ENCODE measurements around the gene AIFM1. TPM values are rescaled to one million over a fixed set of nuclear protein-coding genes. Genes with fewer than 3 reads are reported as not detected.

Gene AIFM1
- total and polyA plus RNA-seq, 2 experiments from 2014 or later: 29.6 to 47.3 TPM

DNA sequence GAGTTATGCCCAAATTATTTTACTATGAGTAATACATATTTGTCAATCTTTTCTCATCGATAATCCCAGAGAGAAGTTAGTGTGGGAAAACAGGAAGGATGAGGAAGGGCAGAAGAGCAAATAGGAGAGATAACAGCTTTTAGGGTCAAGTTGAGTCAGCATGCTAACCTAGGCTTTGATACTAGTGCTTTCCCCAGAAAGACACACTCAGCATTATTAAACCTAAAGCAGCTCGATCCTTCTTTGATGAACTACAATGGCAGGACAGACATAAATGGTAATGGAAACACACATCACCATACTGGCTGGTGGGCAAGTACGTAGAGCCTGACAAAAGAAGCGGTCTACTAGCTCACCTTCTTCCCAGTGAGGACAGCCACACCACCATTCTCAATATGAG lies 20.5 kb downstream of the AIFM1 start:
- H3K27me3 ChIP-seq (ENCODE audit: insufficient read depth): no peaks in the 10 kb centered on the region
- 0 out of 2 replicates have a peak, but pooled peaks cover 6% of the 10 kb centered on the region for H3K36me3 ChIP-seq (ENCODE audit: insufficient read depth)
- Mint-ChIP-seq H3K27ac (no peak overlapping the region), H3K27me3 (ENCODE audit: insufficient read depth, low read depth, poor library complexity) (peaks cover 4% of the 10 kb centered on the region), H3K4me1 (peaks cover under 1% of the 10 kb centered on the region), H3K36me3 (ENCODE audit: low read depth) (peaks cover 46% of the 10 kb centered on the region), H3K4me3 (no peak overlapping the region), H3K9me3 (no peaks in the 10 kb centered on the region; the same call in 2 of the 3 replicates)
- TF ChIP-seq, protein P1, sequence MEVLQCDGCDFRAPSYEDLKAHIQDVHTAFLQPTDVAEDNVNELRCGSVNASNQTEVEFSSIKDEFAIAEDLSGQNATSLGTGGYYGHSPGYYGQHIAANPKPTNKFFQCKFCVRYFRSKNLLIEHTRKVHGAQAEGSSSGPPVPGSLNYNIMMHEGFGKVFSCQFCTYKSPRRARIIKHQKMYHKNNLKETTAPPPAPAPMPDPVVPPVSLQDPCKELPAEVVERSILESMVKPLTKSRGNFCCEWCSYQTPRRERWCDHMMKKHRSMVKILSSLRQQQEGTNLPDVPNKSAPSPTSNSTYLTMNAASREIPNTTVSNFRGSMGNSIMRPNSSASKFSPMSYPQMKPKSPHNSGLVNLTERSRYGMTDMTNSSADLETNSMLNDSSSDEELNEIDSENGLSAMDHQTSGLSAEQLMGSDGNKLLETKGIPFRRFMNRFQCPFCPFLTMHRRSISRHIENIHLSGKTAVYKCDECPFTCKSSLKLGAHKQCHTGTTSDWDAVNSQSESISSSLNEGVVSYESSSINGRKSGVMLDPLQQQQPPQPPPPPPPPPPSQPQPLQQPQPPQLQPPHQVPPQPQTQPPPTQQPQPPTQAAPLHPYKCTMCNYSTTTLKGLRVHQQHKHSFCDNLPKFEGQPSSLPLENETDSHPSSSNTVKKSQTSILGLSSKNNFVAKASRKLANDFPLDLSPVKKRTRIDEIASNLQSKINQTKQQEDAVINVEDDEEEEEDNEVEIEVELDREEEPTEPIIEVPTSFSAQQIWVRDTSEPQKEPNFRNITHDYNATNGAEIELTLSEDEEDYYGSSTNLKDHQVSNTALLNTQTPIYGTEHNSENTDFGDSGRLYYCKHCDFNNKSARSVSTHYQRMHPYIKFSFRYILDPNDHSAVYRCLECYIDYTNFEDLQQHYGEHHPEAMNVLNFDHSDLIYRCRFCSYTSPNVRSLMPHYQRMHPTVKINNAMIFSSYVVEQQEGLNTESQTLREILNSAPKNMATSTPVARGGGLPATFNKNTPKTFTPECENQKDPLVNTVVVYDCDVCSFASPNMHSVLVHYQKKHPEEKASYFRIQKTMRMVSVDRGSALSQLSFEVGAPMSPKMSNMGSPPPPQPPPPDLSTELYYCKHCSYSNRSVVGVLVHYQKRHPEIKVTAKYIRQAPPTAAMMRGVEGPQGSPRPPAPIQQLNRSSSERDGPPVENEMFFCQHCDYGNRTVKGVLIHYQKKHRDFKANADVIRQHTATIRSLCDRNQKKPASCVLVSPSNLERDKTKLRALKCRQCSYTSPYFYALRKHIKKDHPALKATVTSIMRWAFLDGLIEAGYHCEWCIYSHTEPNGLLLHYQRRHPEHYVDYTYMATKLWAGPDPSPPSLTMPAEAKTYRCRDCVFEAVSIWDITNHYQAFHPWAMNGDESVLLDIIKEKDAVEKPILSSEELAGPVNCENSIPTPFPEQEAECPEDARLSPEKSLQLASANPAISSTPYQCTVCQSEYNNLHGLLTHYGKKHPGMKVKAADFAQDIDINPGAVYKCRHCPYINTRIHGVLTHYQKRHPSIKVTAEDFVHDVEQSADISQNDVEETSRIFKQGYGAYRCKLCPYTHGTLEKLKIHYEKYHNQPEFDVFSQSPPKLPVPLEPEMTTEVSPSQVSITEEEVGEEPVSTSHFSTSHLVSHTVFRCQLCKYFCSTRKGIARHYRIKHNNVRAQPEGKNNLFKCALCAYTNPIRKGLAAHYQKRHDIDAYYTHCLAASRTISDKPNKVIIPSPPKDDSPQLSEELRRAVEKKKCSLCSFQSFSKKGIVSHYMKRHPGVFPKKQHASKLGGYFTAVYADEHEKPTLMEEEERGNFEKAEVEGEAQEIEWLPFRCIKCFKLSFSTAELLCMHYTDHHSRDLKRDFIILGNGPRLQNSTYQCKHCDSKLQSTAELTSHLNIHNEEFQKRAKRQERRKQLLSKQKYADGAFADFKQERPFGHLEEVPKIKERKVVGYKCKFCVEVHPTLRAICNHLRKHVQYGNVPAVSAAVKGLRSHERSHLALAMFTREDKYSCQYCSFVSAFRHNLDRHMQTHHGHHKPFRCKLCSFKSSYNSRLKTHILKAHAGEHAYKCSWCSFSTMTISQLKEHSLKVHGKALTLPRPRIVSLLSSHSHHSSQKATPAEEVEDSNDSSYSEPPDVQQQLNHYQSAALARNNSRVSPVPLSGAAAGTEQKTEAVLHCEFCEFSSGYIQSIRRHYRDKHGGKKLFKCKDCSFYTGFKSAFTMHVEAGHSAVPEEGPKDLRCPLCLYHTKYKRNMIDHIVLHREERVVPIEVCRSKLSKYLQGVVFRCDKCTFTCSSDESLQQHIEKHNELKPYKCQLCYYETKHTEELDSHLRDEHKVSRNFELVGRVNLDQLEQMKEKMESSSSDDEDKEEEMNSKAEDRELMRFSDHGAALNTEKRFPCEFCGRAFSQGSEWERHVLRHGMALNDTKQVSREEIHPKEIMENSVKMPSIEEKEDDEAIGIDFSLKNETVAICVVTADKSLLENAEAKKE (CRISPR knock-in tag; IDR thresholded peaks at IDR 0.05): no peak
- TF ChIP-seq NANOG (IDR thresholded peaks at IDR 0.05; ENCODE audit: borderline replicate concordance): no peak
- TF ChIP-seq STAT1 (IDR thresholded peaks at IDR 0.05; ENCODE audit: unreplicated experiment): no peak
- TF ChIP-seq EZH2 (IDR thresholded peaks at IDR 0.05; ENCODE audit: low read depth, unreplicated experiment): no peak
- no peak for TF ChIP-seq EZH2phosphoT487 (IDR thresholded peaks at IDR 0.05; ENCODE audit: unreplicated experiment)
- TF ChIP-seq JUNB (IDR thresholded peaks at IDR 0.05; ENCODE audit: unreplicated experiment): no peak
- no peak for TF ChIP-seq ZNF331 (CRISPR knock-in tag; IDR thresholded peaks at IDR 0.05; ENCODE audit: low read depth)
- no peak overlapping the region for H3K4me3 ChIP-seq
- H3K9me2 ChIP-seq (ENCODE audit: insufficient read depth): no peaks in the 10 kb centered on the region
- H3K79me2 ChIP-seq (replicated peaks; ENCODE audit: insufficient read depth): no peaks in the 10 kb centered on the region
- H3K27ac ChIP-seq (ENCODE audit: low read depth): no peak overlapping the region
- no peak overlapping the region for H3K4me2 ChIP-seq
- no peak for DNase-seq (ENCODE audit: low spot score)
- H4K20me1 ChIP-seq (replicated peaks; ENCODE audit: insufficient read depth): no peaks in the 10 kb centered on the region
- ATAC-seq: no peak
- no peak overlapping the region for H2AFZ ChIP-seq
- H3K4me1 ChIP-seq (ENCODE audit: insufficient read depth): no peaks in the 10 kb centered on the region
- H3F3A ChIP-seq (replicated peaks; ENCODE audit: low read depth): no peaks in the 10 kb centered on the region

- Histone ChIP-seq H3K4me2 (no peak overlapping the region), H3K79me2 (replicated peaks; ENCODE audit: insufficient read depth) (no peaks in the 10 kb centered on the region), H3K4me3 (no peak overlapping the region), H3K4me1 (ENCODE audit: insufficient read depth) (no peaks in the 10 kb centered on the region), H3F3A (replicated peaks; ENCODE audit: low read depth) (no peaks in the 10 kb centered on the region), H3K36me3 (ENCODE audit: insufficient read depth) (0 out of 2 replicates have a peak, but pooled peaks cover 4% of the 10 kb centered on the region), H3K27me3 (ENCODE audit: insufficient read depth) (no peaks in the 10 kb centered on the region), H3K27ac (ENCODE audit: low read depth) (no peak overlapping the region), H4K20me1 (replicated peaks; ENCODE audit: insufficient read depth) (no peaks in the 10 kb centered on the region), H2AFZ (no peak overlapping the region), H3K9me2 (ENCODE audit: insufficient read depth) (no peaks in the 10 kb centered on the region)
- ATAC-seq: no peak
- TF ChIP-seq ZNF331 (CRISPR knock-in tag; IDR thresholded peaks at IDR 0.05; ENCODE audit: low read depth) (no peak), NANOG (IDR thresholded peaks at IDR 0.05; ENCODE audit: borderline replicate concordance) (no peak), EZH2 (IDR thresholded peaks at IDR 0.05; ENCODE audit: low read depth, unreplicated experiment) (no peak), CREB1 (CRISPR knock-in tag; IDR thresholded peaks at IDR 0.05; ENCODE audit: low read depth) (no peak), POLR2AphosphoS5 (IDR thresholded peaks at IDR 0.05; ENCODE audit: low read depth) (no peak)
- TF ChIP-seq, protein P2, sequence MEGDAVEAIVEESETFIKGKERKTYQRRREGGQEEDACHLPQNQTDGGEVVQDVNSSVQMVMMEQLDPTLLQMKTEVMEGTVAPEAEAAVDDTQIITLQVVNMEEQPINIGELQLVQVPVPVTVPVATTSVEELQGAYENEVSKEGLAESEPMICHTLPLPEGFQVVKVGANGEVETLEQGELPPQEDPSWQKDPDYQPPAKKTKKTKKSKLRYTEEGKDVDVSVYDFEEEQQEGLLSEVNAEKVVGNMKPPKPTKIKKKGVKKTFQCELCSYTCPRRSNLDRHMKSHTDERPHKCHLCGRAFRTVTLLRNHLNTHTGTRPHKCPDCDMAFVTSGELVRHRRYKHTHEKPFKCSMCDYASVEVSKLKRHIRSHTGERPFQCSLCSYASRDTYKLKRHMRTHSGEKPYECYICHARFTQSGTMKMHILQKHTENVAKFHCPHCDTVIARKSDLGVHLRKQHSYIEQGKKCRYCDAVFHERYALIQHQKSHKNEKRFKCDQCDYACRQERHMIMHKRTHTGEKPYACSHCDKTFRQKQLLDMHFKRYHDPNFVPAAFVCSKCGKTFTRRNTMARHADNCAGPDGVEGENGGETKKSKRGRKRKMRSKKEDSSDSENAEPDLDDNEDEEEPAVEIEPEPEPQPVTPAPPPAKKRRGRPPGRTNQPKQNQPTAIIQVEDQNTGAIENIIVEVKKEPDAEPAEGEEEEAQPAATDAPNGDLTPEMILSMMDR (conservative IDR thresholded peaks at IDR 0.05; ENCODE audit: low read depth in 2 of 2): no peak
- TF ChIP-seq, protein P3, sequence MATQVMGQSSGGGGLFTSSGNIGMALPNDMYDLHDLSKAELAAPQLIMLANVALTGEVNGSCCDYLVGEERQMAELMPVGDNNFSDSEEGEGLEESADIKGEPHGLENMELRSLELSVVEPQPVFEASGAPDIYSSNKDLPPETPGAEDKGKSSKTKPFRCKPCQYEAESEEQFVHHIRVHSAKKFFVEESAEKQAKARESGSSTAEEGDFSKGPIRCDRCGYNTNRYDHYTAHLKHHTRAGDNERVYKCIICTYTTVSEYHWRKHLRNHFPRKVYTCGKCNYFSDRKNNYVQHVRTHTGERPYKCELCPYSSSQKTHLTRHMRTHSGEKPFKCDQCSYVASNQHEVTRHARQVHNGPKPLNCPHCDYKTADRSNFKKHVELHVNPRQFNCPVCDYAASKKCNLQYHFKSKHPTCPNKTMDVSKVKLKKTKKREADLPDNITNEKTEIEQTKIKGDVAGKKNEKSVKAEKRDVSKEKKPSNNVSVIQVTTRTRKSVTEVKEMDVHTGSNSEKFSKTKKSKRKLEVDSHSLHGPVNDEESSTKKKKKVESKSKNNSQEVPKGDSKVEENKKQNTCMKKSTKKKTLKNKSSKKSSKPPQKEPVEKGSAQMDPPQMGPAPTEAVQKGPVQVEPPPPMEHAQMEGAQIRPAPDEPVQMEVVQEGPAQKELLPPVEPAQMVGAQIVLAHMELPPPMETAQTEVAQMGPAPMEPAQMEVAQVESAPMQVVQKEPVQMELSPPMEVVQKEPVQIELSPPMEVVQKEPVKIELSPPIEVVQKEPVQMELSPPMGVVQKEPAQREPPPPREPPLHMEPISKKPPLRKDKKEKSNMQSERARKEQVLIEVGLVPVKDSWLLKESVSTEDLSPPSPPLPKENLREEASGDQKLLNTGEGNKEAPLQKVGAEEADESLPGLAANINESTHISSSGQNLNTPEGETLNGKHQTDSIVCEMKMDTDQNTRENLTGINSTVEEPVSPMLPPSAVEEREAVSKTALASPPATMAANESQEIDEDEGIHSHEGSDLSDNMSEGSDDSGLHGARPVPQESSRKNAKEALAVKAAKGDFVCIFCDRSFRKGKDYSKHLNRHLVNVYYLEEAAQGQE (IDR thresholded peaks at IDR 0.05; ENCODE audit: unreplicated experiment): no peak
- no peaks in the 10 kb centered on the region; the same call in 2 of the 3 replicates for H3K9me3 Mint-ChIP-seq
- no peak overlapping the region for H3K27ac Mint-ChIP-seq
- no peak overlapping the region for H3K4me3 Mint-ChIP-seq
- peaks cover 6% of the 10 kb centered on the region for H3K4me1 Mint-ChIP-seq
- peaks cover 4% of the 10 kb centered on the region for H3K27me3 Mint-ChIP-seq (ENCODE audit: insufficient read depth, low read depth, poor library complexity)
- H3K36me3 Mint-ChIP-seq (ENCODE audit: low read depth): peaks cover 46% of the 10 kb centered on the region
- DNase-seq (ENCODE audit: low spot score): no peak
These were observed 21.1 kb downstream of the AIFM1 start for GRCh38 chrX:130144509-130144908.

Data from GM23338 (cell line).